K562 (cell line): ENCODE measurements around the gene ITGAV. TPM values are rescaled to one million over a fixed set of nuclear protein-coding genes. Genes with fewer than 3 reads are reported as not detected.

Source experiments
- ATAC-seq: fragments of 200-7000 bp; cut with Tn5 transposase; 3 replicates; pipeline ENCODE4 v1.9.1; 2020; ENCODE audit warnings: moderate library complexity
- BruUV-seq: library from RNA; stranded (reverse); fragments of 400-500 nt; replicated peaks from 2 replicates; lab custom pipeline; 2021; lab: Mats Ljungman, UMichigan
- CTCF ChIA-PET: fragments of 300-600 bp; formaldehyde crosslinking; extraction: SDS; loops from one replicate; lab custom pipeline; 2021; ENCODE audit warnings: low intra/inter-chr PET ratio; lab: Yijun Ruan, JAX
- POLR2A ChIA-PET: fragments of 300-600, 350-650 bp; sonication (Branson Sonifier 250); formaldehyde crosslinking; extraction: SDS; loops from one replicate; lab custom pipeline; 2021; ENCODE audit warnings: antibody characterized with exemption, inconsistent platforms; lab: Yijun Ruan, JAX
- DNase-seq, 4 experiments: peaks; one replicate each; pipeline versions ENCODE4 v3.0.0 to v3.0.0-alpha.2; 2011 to 2018; ENCODE audit warnings: low spot score in 3 of 4, mixed read lengths in 3 of 4; ENCODE audit errors: extremely low read depth in 1 of 4
- FAIRE-seq: peaks from 2 replicates; lab custom pipeline; 2011; peaks lifted over from hg19 to GRCh38; lab: Jason Lieb, UNC
- H2AFZ ChIP-seq: 2 replicates; pipeline ENCODE4 v1.6.0; 2011; ENCODE audit warnings: low read depth, low read length, control low read depth, inconsistent platforms
- H3K27ac ChIP-seq: fragments of 200-600 bp; 3 replicates; pipeline ENCODE4 v1.8.0; 2011; ENCODE audit warnings: low read depth, mild to moderate bottlenecking, control low read depth, inconsistent platforms, low read length, moderate library complexity, mixed read lengths; ENCODE audit errors: extremely low read depth
- H3K27me3 ChIP-seq, 2 experiments: fragments of 300-600 bp in 1 of 2; 2 replicates in 1 of 2; 3 replicates in 1 of 2; pipeline versions ENCODE4 v1.6.0 to v1.8.0; 2011; ENCODE audit warnings: inconsistent platforms in 2 of 2, low read length in 2 of 2, mild to moderate bottlenecking in 1 of 2, mixed read lengths in 1 of 2, moderate library complexity in 1 of 2; ENCODE audit not compliant: control insufficient read depth in 2 of 2, insufficient read depth in 2 of 2
- H3K36me3 ChIP-seq: fragments of 300-600 bp; 3 replicates; pipeline ENCODE4 v1.8.0; 2011; ENCODE audit warnings: mild to moderate bottlenecking, low read length, inconsistent platforms; ENCODE audit not compliant: control insufficient read depth, insufficient read depth
- H3K4me1 ChIP-seq, 2 experiments: fragments of 200-600 bp in 1 of 2; replicated peaks in 1 of 2; 2 replicates in 1 of 2; 3 replicates in 1 of 2; pipeline versions ENCODE4 v1.5.1 to v1.8.0; 2011; ENCODE audit warnings: inconsistent platforms in 2 of 2, low read length in 2 of 2, mild to moderate bottlenecking in 1 of 2, mixed read lengths in 1 of 2, moderate library complexity in 1 of 2; ENCODE audit not compliant: control insufficient read depth in 2 of 2, insufficient read depth in 2 of 2
- H3K4me2 ChIP-seq: 2 replicates; pipeline ENCODE4 v1.6.1; 2011; ENCODE audit warnings: low read length, control low read depth, inconsistent platforms, mixed read lengths; ENCODE audit not compliant: insufficient read depth
- H3K4me3 ChIP-seq: fragments of 200-600 bp; sonication (generic), shearing (Covaris generic); 2 replicates; pipeline ENCODE4 v1.5.1; 2016; ENCODE audit warnings: control low read depth, inconsistent platforms
- H3K79me2 ChIP-seq: fragments of 200-600 bp; 3 replicates; pipeline ENCODE4 v1.8.0; 2011; ENCODE audit warnings: low read length, inconsistent platforms; ENCODE audit not compliant: control insufficient read depth, insufficient read depth
- H3K9ac ChIP-seq, 2 experiments: 2 replicates each; pipeline versions ENCODE4 v1.6.0 to v1.6.1; 2011; ENCODE audit warnings: low read depth in 2 of 2, low read length in 2 of 2, control low read depth in 1 of 2, inconsistent platforms in 1 of 2, mild to moderate bottlenecking in 1 of 2, mixed read lengths in 1 of 2; ENCODE audit not compliant: insufficient read depth in 1 of 2
- H3K9me1 ChIP-seq: one replicate; pipeline ENCODE4 v1.6.0; 2011; ENCODE audit warnings: inconsistent platforms, mild to moderate bottlenecking, low read length, moderate library complexity; ENCODE audit not compliant: control insufficient read depth, insufficient read depth
- H3K9me3 ChIP-seq: replicated peaks from 2 replicates; pipeline ENCODE4 v1.5.1; 2011; ENCODE audit warnings: low read depth, low read length, inconsistent platforms; ENCODE audit not compliant: control insufficient read depth, insufficient read depth
- H4K20me1 ChIP-seq: replicated peaks from 2 replicates; pipeline ENCODE4 v1.6.1; 2011; ENCODE audit warnings: low read length, inconsistent platforms, mixed read lengths; ENCODE audit not compliant: control insufficient read depth, insufficient read depth
- C11orf30 ChIP-seq: fragments of 450-650 bp; IDR thresholded peaks from 2 replicates; pipeline ENCODE4 v1.6.1; 2016; ENCODE audit warnings: low read depth, mild to moderate bottlenecking
- GTF2F1 ChIP-seq: IDR thresholded peaks from 2 replicates; pipeline ENCODE4 v1.6.1; 2011; ENCODE audit warnings: low read depth, low read length, improper control_type of control experiment
- HSF4 ChIP-seq: fragments of 250-450 bp; sonication (Bioruptor Pico); IDR thresholded peaks from 2 replicates; pipeline ENCODE4 v2.1.2; 2022; ENCODE audit warnings: mild to moderate bottlenecking, moderate library complexity, borderline replicate concordance
- ZBTB1 ChIP-seq: sonication (generic); formaldehyde crosslinking; IDR thresholded peaks from 2 replicates; pipeline ENCODE4 v1.8.1; 2023; ENCODE audit warnings: missing genetic modification reagents, low read depth, mild to moderate bottlenecking, borderline replicate concordance
- ZNF224 ChIP-seq: sonication (generic); formaldehyde crosslinking; IDR thresholded peaks from 2 replicates; pipeline ENCODE4 v1.8.0; 2022; ENCODE audit warnings: mild to moderate bottlenecking, missing genetic modification reagents
- ZNF347 ChIP-seq: fragments of 450-650 bp; formaldehyde crosslinking; IDR thresholded peaks from 2 replicates; pipeline ENCODE4 v1.4.0; 2020; ENCODE audit warnings: low read depth, mild to moderate bottlenecking, moderate library complexity
- ZNF668 ChIP-seq: fragments of 250-450 bp; sonication (Bioruptor Pico); IDR thresholded peaks from 2 replicates; pipeline ENCODE4 v1.8.0; 2022; ENCODE audit warnings: mild to moderate bottlenecking, inconsistent platforms
- ZNF717 ChIP-seq: fragments of 250-450 bp; sonication (Bioruptor Pico); IDR thresholded peaks from 2 replicates; pipeline ENCODE4 v1.5.0; 2021
- ZSCAN29 ChIP-seq: fragments of 450-650 bp; IDR thresholded peaks from 2 replicates; pipeline ENCODE4 v1.6.1; 2017
- WGBS: fragments of 100-300 bp; shearing (Covaris generic); methylation state at CpG from one replicate; pipeline ENCODE4 v1.1.6; 2016; ENCODE audit warnings: low coverage, mixed read lengths; ENCODE audit not compliant: insufficient coverage; ENCODE audit errors: missing lambda C conversion rate; 5-methylcytosine and 5-hydroxymethylcytosine counted together
- in situ Hi-C: fragments of 300-500 bp; cut with MboI; formaldehyde crosslinking; loops from 4 replicates; pipeline ENCODE4 v1.15.0; 2018; ENCODE audit warnings: inconsistent platforms, mixed read lengths
- intact Hi-C: fragments of 100-400 bp; cut with micrococcal nuclease; formaldehyde crosslinking; loops from 2 replicates; pipeline ENCODE4 v1.14.2; 2022
- polyA plus RNA-seq, 8 experiments: library from polyadenylated mRNA; depleted of rRNA in 4 of 8; stranded (reverse) in 5 of 8; unstranded in 3 of 8; fragments of >200 nt; fragmentation: Nextera tagmentation in 2 of 8; fragmentation: Illumina TruSeq in 1 of 8; extraction: Ambion mirVana in 2 of 8; extraction: Trizol in 1 of 8; gene quantifications; 2 replicates each; pipeline versions ENCODE4 v1.2.1 to v1.2.3, GENCODE V29; 2011 to 2014; ENCODE audit warnings: inconsistent platforms in 1 of 8, missing spikeins in 1 of 8
- total RNA-seq, 7 experiments: library from RNA; depleted of rRNA in 6 of 7; stranded (reverse); fragments of >200 nt in 6 of 7; fragmentation: Illumina TruSeq in 2 of 7; extraction: Trizol in 2 of 7; gene quantifications; 2 replicates each; pipeline versions ENCODE4 v1.2.1 to v1.2.3, GENCODE V29; 2011 to 2021; ENCODE audit warnings: low replicate concordance in 1 of 7
- TF ChIP-seq, protein P1 (sequence below): fragments of 250-450 bp; sonication (Bioruptor Pico); IDR thresholded peaks from 2 replicates; pipeline ENCODE4 v1.4.0; 2020; ENCODE audit warnings: mild to moderate bottlenecking, moderate library complexity
- TF ChIP-seq, protein P2 (sequence below): fragments of 250-450 bp; sonication (Bioruptor Pico); IDR thresholded peaks from 2 replicates; pipeline ENCODE4 v1.5.0; 2021; ENCODE audit warnings: mild to moderate bottlenecking, borderline replicate concordance

ITGAV gene
- total and polyA plus RNA-seq, 9 of the 15 experiments (the other 6 are each of a cell fraction or from before 2014, with no cell fraction given): 3.7 to 17.7 (median 10.7) TPM

DNA sequence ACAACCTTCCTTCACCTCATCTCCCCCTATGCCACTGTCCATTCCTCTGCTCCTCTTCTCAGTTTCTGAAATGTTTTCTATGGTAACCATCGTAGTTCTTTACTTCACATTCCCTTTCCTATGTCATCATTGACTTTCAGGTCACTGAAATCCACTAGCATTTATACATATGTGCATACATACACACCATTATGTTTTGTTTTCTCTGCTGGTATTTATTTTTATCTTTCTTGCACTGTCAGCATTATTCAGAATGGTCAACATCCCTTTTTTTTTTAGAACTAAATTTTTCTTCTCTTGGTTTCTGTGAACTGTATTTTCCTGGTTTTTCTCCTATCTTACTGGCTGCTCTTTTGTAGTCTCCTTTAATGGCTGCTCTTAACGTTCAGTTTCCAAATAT lies 33.2 kb downstream of the ITGAV start (continued):
- TF ChIP-seq ZNF224 (CRISPR knock-in tag): no peak
- TF ChIP-seq, protein P1, sequence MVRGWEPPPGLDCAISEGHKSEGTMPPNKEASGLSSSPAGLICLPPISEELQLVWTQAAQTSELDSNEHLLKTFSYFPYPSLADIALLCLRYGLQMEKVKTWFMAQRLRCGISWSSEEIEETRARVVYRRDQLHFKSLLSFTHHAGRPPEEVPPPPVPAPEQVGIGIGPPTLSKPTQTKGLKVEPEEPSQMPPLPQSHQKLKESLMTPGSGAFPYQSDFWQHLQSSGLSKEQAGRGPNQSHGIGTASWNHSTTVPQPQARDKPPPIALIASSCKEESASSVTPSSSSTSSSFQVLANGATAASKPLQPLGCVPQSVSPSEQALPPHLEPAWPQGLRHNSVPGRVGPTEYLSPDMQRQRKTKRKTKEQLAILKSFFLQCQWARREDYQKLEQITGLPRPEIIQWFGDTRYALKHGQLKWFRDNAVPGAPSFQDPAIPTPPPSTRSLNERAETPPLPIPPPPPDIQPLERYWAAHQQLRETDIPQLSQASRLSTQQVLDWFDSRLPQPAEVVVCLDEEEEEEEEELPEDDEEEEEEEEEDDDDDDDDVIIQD (CRISPR knock-in tag): no peak
- TF ChIP-seq ZNF347: no peak
- no peak for TF ChIP-seq ZBTB1 (CRISPR knock-in tag)
- TF ChIP-seq GTF2F1: no peak
- no peak for TF ChIP-seq ZNF717 (CRISPR knock-in tag)
- TF ChIP-seq C11orf30: peak; percentile 94
- no peak for TF ChIP-seq ZNF668 (CRISPR knock-in tag)

DNA sequence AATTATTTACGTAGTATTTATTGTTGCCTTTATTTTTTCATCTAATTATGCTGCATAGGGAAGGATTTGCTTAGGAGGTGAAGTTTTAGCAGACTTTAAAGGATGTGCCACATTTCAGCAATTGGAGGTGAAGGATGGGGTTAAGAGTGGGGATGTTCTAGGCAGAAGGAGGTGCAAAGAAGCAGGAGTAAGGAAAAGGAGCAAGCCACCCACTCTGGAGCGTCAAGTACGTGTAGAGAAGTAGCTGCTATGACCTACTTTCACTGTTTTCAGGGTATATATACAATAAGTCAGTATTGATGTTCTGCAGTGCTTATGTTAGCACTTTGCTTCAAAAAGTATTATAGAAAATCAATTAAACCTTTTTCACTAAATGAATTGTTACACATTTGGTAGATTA lies 34.4 kb downstream of the ITGAV start:
- no peak overlapping the region for H2AFZ ChIP-seq
- ATAC-seq (no peak), FAIRE-seq (no peak), DNase-seq (no peak)
- in situ Hi-C loops (no loop called here), intact Hi-C loops (no loop called here)
- no peaks in the 10 kb centered on the region for H3K79me2 ChIP-seq
- no peaks in the 10 kb centered on the region for H3K9me1 ChIP-seq
- H3K4me3 ChIP-seq: no peak overlapping the region
- no peak overlapping the region for H3K9ac ChIP-seq
- H3K4me2 ChIP-seq: no peak overlapping the region
- CTCF ChIA-PET: no interaction called here
- WGBS: 86% methylated on average over 3 of the region's 3 CpGs
- H3K27me3 ChIP-seq: no peaks in the 10 kb centered on the region
- H4K20me1 ChIP-seq: no peaks in the 10 kb centered on the region
- TF ChIP-seq, protein P2, sequence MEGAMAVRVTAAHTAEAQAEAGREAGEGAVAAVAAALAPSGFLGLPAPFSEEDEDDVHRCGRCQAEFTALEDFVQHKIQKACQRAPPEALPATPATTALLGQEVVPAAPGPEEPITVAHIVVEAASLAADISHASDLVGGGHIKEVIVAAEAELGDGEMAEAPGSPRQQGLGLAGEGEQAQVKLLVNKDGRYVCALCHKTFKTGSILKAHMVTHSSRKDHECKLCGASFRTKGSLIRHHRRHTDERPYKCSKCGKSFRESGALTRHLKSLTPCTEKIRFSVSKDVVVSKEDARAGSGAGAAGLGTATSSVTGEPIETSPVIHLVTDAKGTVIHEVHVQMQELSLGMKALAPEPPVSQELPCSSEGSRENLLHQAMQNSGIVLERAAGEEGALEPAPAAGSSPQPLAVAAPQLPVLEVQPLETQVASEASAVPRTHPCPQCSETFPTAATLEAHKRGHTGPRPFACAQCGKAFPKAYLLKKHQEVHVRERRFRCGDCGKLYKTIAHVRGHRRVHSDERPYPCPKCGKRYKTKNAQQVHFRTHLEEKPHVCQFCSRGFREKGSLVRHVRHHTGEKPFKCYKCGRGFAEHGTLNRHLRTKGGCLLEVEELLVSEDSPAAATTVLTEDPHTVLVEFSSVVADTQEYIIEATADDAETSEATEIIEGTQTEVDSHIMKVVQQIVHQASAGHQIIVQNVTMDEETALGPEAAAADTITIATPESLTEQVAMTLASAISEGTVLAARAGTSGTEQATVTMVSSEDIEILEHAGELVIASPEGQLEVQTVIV (CRISPR knock-in tag): no peak
- TF ChIP-seq ZSCAN29 (no peak), HSF4 (CRISPR knock-in tag) (no peak)
- no peaks in the 10 kb centered on the region for H3K9me3 ChIP-seq
- BruUV-seq: no TSS peak
- H3K27ac ChIP-seq: no peak overlapping the region
- H3K36me3 ChIP-seq: peaks cover 7% of the 10 kb centered on the region; the same call in 1 of the 3 replicates
- no peaks in the 10 kb centered on the region for H3K4me1 ChIP-seq
- POLR2A ChIA-PET: no interaction called here
